Measurements from ENCODE around the gene ADGRE2. TPM values are rescaled to one million over a fixed set of nuclear protein-coding genes. Genes with fewer than 3 reads are reported as not detected.

The ADGRE2 gene
- total RNA-seq, 2 experiments from 2014 or later, result 0.55 to 0.58 TPM

GRCh38 chr19:14763497-14764145, 14.7 kb downstream of the ADGRE2 start:
- DNase-seq, result no peak
- intact Hi-C loops (cut with micrococcal nuclease), result no loop called here
- no peaks in the 10 kb centered on the region for H3K4me1 Mint-ChIP-seq (ENCODE audit: low read depth)
- H3K27ac Mint-ChIP-seq, result no peak overlapping the region
- ChIA-PET CTCF (no interaction called here), POLR2A (interaction anchor here (0.7 kb wide), 2 partner anchors 21 to 671 kb away, joined by 3 read pairs; no protein-coding TSS in a partner anchor)
- H3K4me3 Mint-ChIP-seq, result no peak overlapping the region
- no peaks in the 10 kb centered on the region for H3K27me3 Mint-ChIP-seq
- peaks cover 2% of the 10 kb centered on the region for H3K36me3 Mint-ChIP-seq
- no peaks in the 10 kb centered on the region for H3K9me3 Mint-ChIP-seq

GRCh38 chr19:14762111-14762510, 16.2 kb downstream of the ADGRE2 start:
- Mint-ChIP-seq H3K4me3 (no peak overlapping the region), H3K9me3 (no peaks in the 10 kb centered on the region), H3K27ac (no peak overlapping the region), H3K36me3 (peaks cover 2% of the 10 kb centered on the region), H3K4me1 (ENCODE audit: low read depth) (no peaks in the 10 kb centered on the region), H3K27me3 (no peaks in the 10 kb centered on the region)
- intact Hi-C loops (cut with micrococcal nuclease), result no loop called here
- no peak for DNase-seq
- POLR2A ChIA-PET, result interaction anchor here (0.6 kb wide), 1 partner anchor 189 kb away, joined by 3 read pairs; no protein-coding TSS in a partner anchor
- CTCF ChIA-PET, result no interaction called here

GRCh38 chr19:14761607-14762006, 16.8 kb downstream of the ADGRE2 start:
- peaks cover 2% of the 10 kb centered on the region for H3K36me3 Mint-ChIP-seq
- H3K27me3 Mint-ChIP-seq, result no peaks in the 10 kb centered on the region
- no peak overlapping the region for H3K4me3 Mint-ChIP-seq
- H3K9me3 Mint-ChIP-seq, result no peaks in the 10 kb centered on the region
- no peak overlapping the region for H3K27ac Mint-ChIP-seq
- ChIA-PET POLR2A (no interaction called here), CTCF (interaction anchor here (0.7 kb wide), 1 partner anchor 189 kb away, joined by 6 read pairs; no protein-coding TSS in a partner anchor)
- intact Hi-C loops (cut with micrococcal nuclease), result no loop called here
- no peaks in the 10 kb centered on the region for H3K4me1 Mint-ChIP-seq (ENCODE audit: low read depth)
- no peak for DNase-seq

- Mint-ChIP-seq H3K4me3 (no peak overlapping the region), H3K27ac (no peak overlapping the region), H3K27me3 (peaks cover 3% of the 10 kb centered on the region), H3K9me3 (no peaks in the 10 kb centered on the region), H3K36me3 (no peaks in the 10 kb centered on the region), H3K4me1 (ENCODE audit: low read depth) (no peaks in the 10 kb centered on the region)
- intact Hi-C loops (cut with micrococcal nuclease), result no loop called here
- POLR2A ChIA-PET, result no interaction called here
- CTCF ChIA-PET, result no interaction called here
- DNase-seq, result no peak
Observed at GRCh38 chr19:14758816-14759215, 19.5 kb downstream of the ADGRE2 start.

GRCh38 chr19:14748601-14749000, 29.8 kb downstream of the ADGRE2 start:
- no peak for DNase-seq
- Mint-ChIP-seq H3K4me1 (ENCODE audit: low read depth) (no peaks in the 10 kb centered on the region), H3K9me3 (no peaks in the 10 kb centered on the region), H3K27ac (no peak overlapping the region), H3K27me3 (no peaks in the 10 kb centered on the region), H3K4me3 (no peak overlapping the region), H3K36me3 (no peaks in the 10 kb centered on the region)
- intact Hi-C loops (cut with micrococcal nuclease), result no loop called here
- CTCF ChIA-PET, result interaction anchor here (0.7 kb wide), 1 partner anchor 260 kb away, joined by 3 read pairs; no protein-coding TSS in a partner anchor
- POLR2A ChIA-PET, result no interaction called here

GRCh38 chr19:14746886-14747285, 31.5 kb downstream of the ADGRE2 start:
- no peaks in the 10 kb centered on the region for H3K4me1 Mint-ChIP-seq (ENCODE audit: low read depth)
- ChIA-PET POLR2A (no interaction called here), CTCF (no interaction called here)
- DNase-seq, result no peak
- no peak overlapping the region for H3K27ac Mint-ChIP-seq
- no peaks in the 10 kb centered on the region for H3K27me3 Mint-ChIP-seq
- H3K36me3 Mint-ChIP-seq, result no peaks in the 10 kb centered on the region
- H3K9me3 Mint-ChIP-seq, result no peaks in the 10 kb centered on the region
- H3K4me3 Mint-ChIP-seq, result no peak overlapping the region
- intact Hi-C loops (cut with micrococcal nuclease), result no loop called here

- no peak overlapping the region for H3K27ac Mint-ChIP-seq
- ChIA-PET POLR2A (no interaction called here), CTCF (no interaction called here)
- no peaks in the 10 kb centered on the region for H3K36me3 Mint-ChIP-seq
- H3K4me1 Mint-ChIP-seq (ENCODE audit: low read depth), result no peaks in the 10 kb centered on the region
- H3K27me3 Mint-ChIP-seq, result peaks cover 1% of the 10 kb centered on the region
- H3K9me3 Mint-ChIP-seq, result no peaks in the 10 kb centered on the region
- intact Hi-C loops (cut with micrococcal nuclease), result no loop called here
- no peak for DNase-seq
- no peak overlapping the region for H3K4me3 Mint-ChIP-seq
Observed at GRCh38 chr19:14735915-14736314, 42.4 kb downstream of the ADGRE2 start.

GRCh38 chr19:14733574-14733973, 44.8 kb downstream of the ADGRE2 start:
- CTCF ChIA-PET, result interaction anchor here (0.8 kb wide), 1 partner anchor 177 kb away, joined by 3 read pairs; no protein-coding TSS in a partner anchor

GRCh38 chr19:14732510-14732909, 45.9 kb downstream of the ADGRE2 start:
- Mint-ChIP-seq H3K36me3 (peaks cover 5% of the 10 kb centered on the region), H3K4me3 (no peak overlapping the region), H3K27ac (no peak overlapping the region), H3K27me3 (no peaks in the 10 kb centered on the region), H3K4me1 (ENCODE audit: low read depth) (no peaks in the 10 kb centered on the region), H3K9me3 (peaks cover 19% of the 10 kb centered on the region)
- CTCF ChIA-PET, result no interaction called here
- intact Hi-C loops (cut with micrococcal nuclease), result no loop called here
- POLR2A ChIA-PET, result no interaction called here
- DNase-seq, result no peak

More at GRCh38 chr19:14733574-14733973, 44.8 kb downstream of the ADGRE2 start:
- Mint-ChIP-seq H3K9me3 (peaks cover 9% of the 10 kb centered on the region), H3K27me3 (no peaks in the 10 kb centered on the region), H3K4me3 (no peak overlapping the region), H3K27ac (no peak overlapping the region), H3K4me1 (ENCODE audit: low read depth) (no peaks in the 10 kb centered on the region), H3K36me3 (peaks cover 3% of the 10 kb centered on the region)
- intact Hi-C loops (cut with micrococcal nuclease), result no loop called here
- DNase-seq, result no peak
- POLR2A ChIA-PET, result no interaction called here

GRCh38 chr19:14731200-14731599, 47.2 kb downstream of the ADGRE2 start:
- intact Hi-C loops (cut with micrococcal nuclease), result no loop called here
- Mint-ChIP-seq H3K4me3 (no peak overlapping the region), H3K4me1 (ENCODE audit: low read depth) (no peaks in the 10 kb centered on the region), H3K36me3 (peaks cover 5% of the 10 kb centered on the region), H3K9me3 (peaks cover 29% of the 10 kb centered on the region), H3K27me3 (no peaks in the 10 kb centered on the region), H3K27ac (no peak overlapping the region)
- ChIA-PET POLR2A (no interaction called here), CTCF (no interaction called here)
- DNase-seq, result no peak

GRCh38 chr19:14728595-14728994, 49.8 kb downstream of the ADGRE2 start:
- H3K9me3 Mint-ChIP-seq, result peaks cover 49% of the 10 kb centered on the region

GRCh38 chr19:14722127-14722526, 56.2 kb downstream of the ADGRE2 start:
- intact Hi-C loops (cut with micrococcal nuclease), result no loop called here
- ChIA-PET POLR2A (no interaction called here), CTCF (no interaction called here)
- Mint-ChIP-seq H3K4me1 (ENCODE audit: low read depth) (no peaks in the 10 kb centered on the region), H3K9me3 (peaks cover 81% of the 10 kb centered on the region), H3K4me3 (no peak overlapping the region), H3K27ac (no peak overlapping the region), H3K36me3 (peaks cover 56% of the 10 kb centered on the region), H3K27me3 (no peaks in the 10 kb centered on the region)
- no peak for DNase-seq

More at GRCh38 chr19:14728595-14728994, 49.8 kb downstream of the ADGRE2 start:
- CTCF ChIA-PET, result no interaction called here
- no peaks in the 10 kb centered on the region for H3K27me3 Mint-ChIP-seq
- H3K27ac Mint-ChIP-seq, result no peak overlapping the region
- POLR2A ChIA-PET, result no interaction called here
- no peaks in the 10 kb centered on the region for H3K4me1 Mint-ChIP-seq (ENCODE audit: low read depth)
- DNase-seq, result no peak
- intact Hi-C loops (cut with micrococcal nuclease), result no loop called here
- peaks cover 7% of the 10 kb centered on the region for H3K36me3 Mint-ChIP-seq
- H3K4me3 Mint-ChIP-seq, result no peak overlapping the region

- peaks cover 86% of the 10 kb centered on the region for H3K36me3 Mint-ChIP-seq
- intact Hi-C loops (cut with micrococcal nuclease), result no loop called here
- H3K4me1 Mint-ChIP-seq (ENCODE audit: low read depth), result no peaks in the 10 kb centered on the region
- no peak overlapping the region for H3K4me3 Mint-ChIP-seq
- no peak overlapping the region for H3K27ac Mint-ChIP-seq
- CTCF ChIA-PET, result no interaction called here
- H3K27me3 Mint-ChIP-seq, result no peaks in the 10 kb centered on the region
- DNase-seq, result no peak
- POLR2A ChIA-PET, result no interaction called here
- peaks cover 89% of the 10 kb centered on the region for H3K9me3 Mint-ChIP-seq
Observed at GRCh38 chr19:14719162-14719561, 59.2 kb downstream of the ADGRE2 start.
